ENCODE measurements around the gene NCBP2L.
"Not testable (repeated sequence)": the region's sequence is repeated elsewhere in the genome, so short reads cannot be mapped to it uniquely, and the experiment has no call there.

Gene NCBP2L

DNA sequence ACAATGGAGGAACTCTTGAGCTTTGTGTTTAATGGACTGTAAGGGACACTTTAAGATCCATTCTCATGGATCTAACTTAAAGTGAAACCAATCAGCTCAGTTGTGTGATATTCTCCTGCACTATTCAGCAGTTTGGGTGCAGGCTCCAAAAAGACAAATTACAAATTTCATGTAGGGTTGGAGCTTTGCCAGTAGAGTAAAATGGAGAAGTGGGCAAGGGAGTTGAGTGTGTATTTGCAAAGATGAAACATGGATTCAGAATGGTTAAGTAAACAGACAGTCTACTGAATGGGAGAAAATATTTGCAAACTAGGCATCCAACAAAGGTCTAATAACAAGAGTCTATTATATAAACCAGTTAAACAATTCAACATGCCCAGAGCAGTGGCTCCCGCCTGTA is 26.9 kb downstream of the NCBP2L start:
- no peak for DNase-seq (ENCODE audit: low read depth, low spot score)
- no peak overlapping the region for H3K4me3 ChIP-seq (ENCODE audit: low read depth, low read length)
- TF ChIP-seq CTCF (IDR thresholded peaks at IDR 0.05; ENCODE audit: insufficient read depth, low read length, missing control alignments): no peak
- ChIA-PET POLR2A (no interaction called here), CTCF (no interaction called here)

DNA sequence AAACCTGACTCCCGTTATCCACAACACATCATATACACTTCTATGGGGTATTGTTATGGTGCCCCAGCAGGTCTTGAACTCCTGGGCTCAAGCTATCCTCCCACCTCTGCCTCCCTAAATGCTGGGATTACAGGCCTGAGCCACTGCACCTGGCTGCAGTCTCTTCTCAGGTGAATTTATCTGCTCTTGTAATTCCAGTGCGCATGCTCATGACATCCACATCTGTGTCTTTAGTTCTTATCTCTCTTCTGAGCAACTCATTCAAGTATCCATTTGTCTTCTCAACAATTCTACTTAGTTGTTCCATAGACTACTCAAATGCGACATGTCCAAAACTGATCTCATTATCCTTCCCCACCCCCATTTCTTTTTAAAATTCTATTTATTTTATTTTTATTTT is 27.6 kb downstream of the NCBP2L start:
- no peak for DNase-seq (ENCODE audit: low read depth, low spot score)
- POLR2A ChIA-PET: no interaction called here
- TF ChIP-seq CTCF (IDR thresholded peaks at IDR 0.05; ENCODE audit: insufficient read depth, low read length, missing control alignments): no peak
- CTCF ChIA-PET: no interaction called here
- H3K4me3 ChIP-seq (ENCODE audit: low read depth, low read length): no peak overlapping the region

- CTCF ChIA-PET; POLR2A ChIA-PET; DNase-seq (ENCODE audit: low read depth, low spot score); H3K4me3 ChIP-seq (ENCODE audit: low read depth, low read length): not testable (repeated sequence)
Observed at GRCh38 chrX:107810053-107810452, 32.5 kb downstream of the NCBP2L start.

DNA sequence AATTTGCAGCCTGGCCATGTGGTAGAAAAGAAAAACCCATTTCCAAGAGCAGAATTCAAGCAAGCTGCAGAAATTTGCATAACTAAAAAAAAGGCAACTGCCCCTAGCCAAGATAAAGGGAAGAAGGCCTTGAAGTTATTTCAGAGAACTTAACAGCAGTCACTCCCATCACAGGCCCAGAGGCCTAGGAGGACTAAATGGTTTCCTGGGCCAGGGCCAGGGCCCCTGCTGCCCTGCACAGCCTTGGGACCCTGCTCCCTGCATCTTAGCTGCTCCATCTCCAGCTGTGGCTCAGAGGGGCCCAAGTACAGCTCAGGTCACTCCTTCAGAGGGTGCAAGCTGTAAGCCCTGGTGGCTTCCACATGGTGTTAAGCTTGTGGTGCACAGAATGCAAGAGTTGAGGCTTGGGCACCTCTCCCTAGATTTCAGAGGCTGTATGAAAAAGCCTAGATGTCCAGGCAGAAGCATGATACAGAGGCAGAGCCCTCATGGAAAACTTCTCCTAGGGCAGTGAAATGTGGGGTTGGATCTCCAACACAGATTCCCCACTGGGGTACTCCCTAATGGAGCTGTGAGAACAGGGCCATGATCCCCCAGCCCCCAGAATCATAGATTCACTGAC is 41.5 kb downstream of the NCBP2L start:
- CTCF ChIA-PET: no interaction called here
- H3K4me3 ChIP-seq (ENCODE audit: low read depth, low read length): no peak overlapping the region
- no peak for TF ChIP-seq CTCF (IDR thresholded peaks at IDR 0.05; ENCODE audit: insufficient read depth, low read length, missing control alignments)
- POLR2A ChIA-PET: no interaction called here
- no peak for DNase-seq (ENCODE audit: low read depth, low spot score)

GRCh38 chrX:107823042-107823441 is 45.5 kb downstream of the NCBP2L start:
- no peak overlapping the region for H3K4me3 ChIP-seq (ENCODE audit: low read depth, low read length)
- ChIA-PET CTCF (no interaction called here), POLR2A (no interaction called here)
- DNase-seq (ENCODE audit: low read depth, low spot score): no peak
- TF ChIP-seq CTCF (IDR thresholded peaks at IDR 0.05; ENCODE audit: insufficient read depth, low read length, missing control alignments): no peak

DNA sequence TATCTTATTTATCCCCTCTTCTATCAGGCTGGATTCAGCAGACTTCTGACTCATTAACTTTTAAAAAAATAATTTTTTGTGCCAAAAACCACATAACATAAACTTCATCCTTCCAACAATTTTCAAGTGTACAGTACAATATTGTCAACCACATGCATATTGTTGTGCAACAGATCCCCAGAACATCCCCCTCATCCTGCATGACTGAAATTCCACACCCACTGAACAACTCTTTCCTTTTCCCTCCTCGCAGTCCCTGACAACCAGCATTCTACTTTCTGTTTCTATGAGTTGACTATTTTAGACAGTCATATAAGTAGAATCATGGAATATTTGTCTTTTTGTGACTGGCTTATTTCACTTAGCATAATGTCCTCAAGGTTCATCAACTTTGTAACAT is 45.9 kb downstream of the NCBP2L start:
- no peak overlapping the region for H3K4me3 ChIP-seq (ENCODE audit: low read depth, low read length)
- DNase-seq (ENCODE audit: low read depth, low spot score): peak; percentile 46
- TF ChIP-seq CTCF (IDR thresholded peaks at IDR 0.05; ENCODE audit: insufficient read depth, low read length, missing control alignments): no peak
- CTCF ChIA-PET: no interaction called here
- POLR2A ChIA-PET: no interaction called here

DNA sequence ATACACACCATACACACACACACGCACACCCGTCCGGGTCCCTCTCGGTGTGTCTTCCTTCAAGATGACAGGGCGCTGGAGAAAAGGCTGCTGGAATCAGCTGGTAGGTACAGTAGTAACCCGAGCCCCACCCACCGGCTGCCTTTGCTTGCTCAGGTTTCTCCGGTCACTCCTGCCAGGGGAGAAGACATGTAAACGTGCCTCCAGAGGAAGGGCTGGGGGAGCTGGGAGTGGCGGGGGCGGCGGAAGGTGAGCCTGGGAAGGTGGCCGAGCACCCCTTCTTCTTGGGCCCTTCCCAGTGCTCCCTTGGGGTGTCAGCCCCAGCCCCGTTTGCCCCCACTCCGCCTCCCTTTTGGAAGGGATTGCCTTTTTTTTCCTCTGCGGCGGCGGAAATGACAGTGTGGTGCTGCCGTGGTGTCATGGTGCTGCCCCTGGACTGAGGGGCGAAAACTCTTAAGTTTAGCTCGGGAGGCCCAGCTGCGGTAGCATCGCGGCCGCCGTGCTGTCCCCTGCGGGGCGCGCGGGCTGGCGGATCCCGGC is 48.2 kb downstream of the NCBP2L start, which contains the start of gene MID2:
MID2 (plus strand) TSS at position 169 of the 540 bp plus-strand sequence. CDS start 561 bp downstream, outside the sequence.
- peak within 1 kb of the TSS; percentile 54 for H3K4me3 ChIP-seq (ENCODE audit: low read depth, low read length)
- POLR2A ChIA-PET: no interaction called here
- no peak for TF ChIP-seq CTCF (IDR thresholded peaks at IDR 0.05; ENCODE audit: insufficient read depth, low read length, missing control alignments)
- no peak for DNase-seq (ENCODE audit: low read depth, low spot score)
- CTCF ChIA-PET: no interaction called here

All from AG04449 (cell line).